Epithelial cell of esophagus (primary cell): ENCODE data around the gene PREB.
"Not testable (repeated sequence)": the region's sequence is repeated elsewhere in the genome, so short reads cannot be mapped to it uniquely, and the experiment has no call there.

Source experiments
- DNase-seq: peaks from one replicate; pipeline ENCODE4 v3.0.0; 2010; ENCODE audit warnings: low read depth
- H3K4me3 ChIP-seq: 2 replicates; pipeline ENCODE4 v1.5.1; 2011; ENCODE audit warnings: mild to moderate bottlenecking, low read length, control low read depth
- TF ChIP-seq, protein P1 (sequence below): IDR thresholded peaks from 2 replicates; pipeline ENCODE4 v1.5.1; 2011; ENCODE audit warnings: low read depth, mild to moderate bottlenecking, low read length, control low read depth, inconsistent platforms; ENCODE audit not compliant: insufficient read depth; ENCODE audit errors: missing control alignments

PREB gene, protein sequence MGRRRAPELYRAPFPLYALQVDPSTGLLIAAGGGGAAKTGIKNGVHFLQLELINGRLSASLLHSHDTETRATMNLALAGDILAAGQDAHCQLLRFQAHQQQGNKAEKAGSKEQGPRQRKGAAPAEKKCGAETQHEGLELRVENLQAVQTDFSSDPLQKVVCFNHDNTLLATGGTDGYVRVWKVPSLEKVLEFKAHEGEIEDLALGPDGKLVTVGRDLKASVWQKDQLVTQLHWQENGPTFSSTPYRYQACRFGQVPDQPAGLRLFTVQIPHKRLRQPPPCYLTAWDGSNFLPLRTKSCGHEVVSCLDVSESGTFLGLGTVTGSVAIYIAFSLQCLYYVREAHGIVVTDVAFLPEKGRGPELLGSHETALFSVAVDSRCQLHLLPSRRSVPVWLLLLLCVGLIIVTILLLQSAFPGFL

GRCh38 chr2:27133905-27134780 is at the start of gene PREB:
PREB (minus strand) TSS chr2:27134636; CDS start chr2:27134421, 215 bp downstream.
- H3K4me3 ChIP-seq: peak within 1 kb of the TSS; percentile 74
- peak; percentile 94 for DNase-seq
- TF ChIP-seq, protein P1, sequence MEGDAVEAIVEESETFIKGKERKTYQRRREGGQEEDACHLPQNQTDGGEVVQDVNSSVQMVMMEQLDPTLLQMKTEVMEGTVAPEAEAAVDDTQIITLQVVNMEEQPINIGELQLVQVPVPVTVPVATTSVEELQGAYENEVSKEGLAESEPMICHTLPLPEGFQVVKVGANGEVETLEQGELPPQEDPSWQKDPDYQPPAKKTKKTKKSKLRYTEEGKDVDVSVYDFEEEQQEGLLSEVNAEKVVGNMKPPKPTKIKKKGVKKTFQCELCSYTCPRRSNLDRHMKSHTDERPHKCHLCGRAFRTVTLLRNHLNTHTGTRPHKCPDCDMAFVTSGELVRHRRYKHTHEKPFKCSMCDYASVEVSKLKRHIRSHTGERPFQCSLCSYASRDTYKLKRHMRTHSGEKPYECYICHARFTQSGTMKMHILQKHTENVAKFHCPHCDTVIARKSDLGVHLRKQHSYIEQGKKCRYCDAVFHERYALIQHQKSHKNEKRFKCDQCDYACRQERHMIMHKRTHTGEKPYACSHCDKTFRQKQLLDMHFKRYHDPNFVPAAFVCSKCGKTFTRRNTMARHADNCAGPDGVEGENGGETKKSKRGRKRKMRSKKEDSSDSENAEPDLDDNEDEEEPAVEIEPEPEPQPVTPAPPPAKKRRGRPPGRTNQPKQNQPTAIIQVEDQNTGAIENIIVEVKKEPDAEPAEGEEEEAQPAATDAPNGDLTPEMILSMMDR: no peak

- TF ChIP-seq, protein P1: no peak
- H3K4me3 ChIP-seq: no peak overlapping the region
- DNase-seq: no peak
Measured at GRCh38 chr2:27184115-27184514, 49.7 kb upstream of the PREB start.

DNA sequence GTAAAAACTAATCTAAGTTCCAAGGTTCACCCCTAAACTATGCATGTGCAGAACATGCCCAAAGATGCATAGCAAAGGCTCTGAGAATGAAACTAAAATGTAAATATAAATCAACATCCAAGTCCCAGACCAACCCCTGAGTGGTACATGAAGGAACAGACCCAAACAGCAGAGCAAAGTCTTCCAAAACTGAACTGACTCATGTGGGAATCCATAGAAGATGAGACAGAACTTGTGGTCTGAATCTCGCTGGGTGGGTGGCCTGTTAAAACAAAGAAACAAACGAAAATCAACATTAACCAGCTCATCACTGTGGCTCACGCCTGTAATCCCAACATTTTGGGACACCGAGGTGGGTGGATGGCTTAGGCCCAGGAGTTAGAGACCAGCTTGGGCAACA is 47.9 kb upstream of the PREB start:
- DNase-seq: no peak
- TF ChIP-seq, protein P1: no peak

DNA sequence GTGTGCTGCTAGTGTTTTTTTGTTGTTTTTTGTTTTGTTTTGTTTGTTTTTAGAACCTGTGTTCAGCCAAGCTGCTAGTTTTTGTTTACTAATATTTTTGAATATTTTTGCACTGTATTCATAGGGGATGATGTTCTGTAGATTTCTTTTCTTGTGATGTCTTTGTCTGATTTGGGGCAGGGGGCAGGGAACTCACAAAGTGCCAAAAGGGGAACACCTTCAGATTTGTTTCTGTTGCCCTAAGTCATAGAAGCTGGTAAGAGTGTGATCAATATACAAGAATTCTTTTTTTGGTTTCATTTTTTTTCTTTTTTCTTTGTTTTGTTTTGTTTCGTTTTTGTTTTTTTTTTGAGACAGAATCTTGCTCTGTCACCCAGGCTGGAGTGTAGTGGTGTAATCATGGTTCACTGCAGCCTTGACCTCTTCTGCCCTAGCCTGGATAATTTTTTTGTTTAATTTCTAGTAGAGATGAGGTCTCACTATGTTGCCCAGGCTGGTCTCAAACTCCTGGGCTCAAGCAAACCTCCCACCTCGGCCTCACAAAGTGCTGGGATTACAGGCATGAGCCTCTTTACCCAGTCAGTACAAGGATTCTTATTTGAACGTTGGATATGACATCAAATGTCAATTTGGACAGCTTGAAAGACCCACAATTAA is 45.0 kb upstream of the PREB start:
- DNase-seq: no peak
- no peak overlapping the region for H3K4me3 ChIP-seq
- TF ChIP-seq, protein P1: no peak

More for the DNA sequence above, 47.9 kb upstream of the PREB start:
- no peak overlapping the region for H3K4me3 ChIP-seq

DNA sequence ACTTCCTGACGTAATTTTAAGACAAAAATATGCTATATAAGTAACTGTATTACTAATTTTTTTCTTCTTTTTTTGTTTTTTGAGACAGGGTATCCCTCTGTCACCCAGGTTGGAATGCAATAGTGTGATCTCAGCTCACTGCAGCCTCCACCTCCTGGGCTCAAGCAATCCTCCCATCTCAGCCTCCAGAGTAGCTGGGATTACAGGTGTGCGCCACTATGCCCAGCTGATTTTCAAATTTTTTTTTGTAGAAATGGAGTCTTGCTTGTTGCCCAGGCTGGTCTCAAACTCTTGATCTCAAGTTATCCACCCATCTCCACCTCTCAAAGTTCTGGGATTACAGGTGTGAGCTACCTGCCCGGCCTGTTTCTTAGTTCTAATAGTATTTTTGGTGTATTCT is 44.0 kb upstream of the PREB start:
- DNase-seq: no peak
- TF ChIP-seq, protein P1: no peak
- H3K4me3 ChIP-seq: no peak overlapping the region

DNA sequence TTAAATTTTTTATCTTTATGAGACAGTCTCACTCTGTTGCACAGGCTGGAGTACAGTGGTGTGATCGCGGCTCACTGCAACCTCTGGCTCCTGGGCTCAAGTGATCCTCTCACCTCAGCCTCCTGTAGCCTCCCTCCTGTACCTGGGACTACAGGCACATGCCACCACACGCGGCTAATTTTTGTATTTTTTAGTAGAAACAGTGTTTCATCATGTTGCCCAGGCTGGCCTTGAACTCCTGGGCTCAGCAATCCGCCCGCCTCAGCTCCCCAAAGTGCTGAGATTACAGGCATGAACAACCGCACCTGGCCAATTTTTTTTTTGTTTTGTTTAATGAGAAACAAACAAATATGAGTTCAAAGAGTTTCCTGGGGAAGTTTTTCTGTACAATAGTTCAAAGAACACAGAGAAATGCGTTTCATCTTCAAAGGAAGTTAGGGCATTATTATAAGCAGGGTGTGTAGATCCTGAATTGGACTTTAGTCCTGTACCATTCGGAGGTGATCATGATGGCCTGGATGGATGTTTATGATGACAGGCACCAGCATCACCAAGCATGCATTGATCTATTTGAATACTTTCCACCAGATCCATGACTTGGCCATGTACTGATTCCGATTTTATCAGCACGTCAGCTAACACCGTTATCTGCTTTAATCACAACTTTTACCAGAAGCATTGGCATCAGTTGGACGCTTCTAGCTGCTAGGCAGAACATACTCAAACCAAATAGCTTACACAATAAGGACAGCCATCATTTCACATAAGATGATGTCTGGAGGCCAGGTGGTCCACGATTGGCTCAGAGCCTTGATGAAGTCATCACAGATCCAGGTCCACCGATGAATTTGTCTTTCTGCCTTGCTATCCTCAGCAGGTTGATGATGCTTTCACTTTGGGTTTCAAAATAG is 43.3 kb upstream of the PREB start:
- TF ChIP-seq, protein P1: no peak
- no peak overlapping the region for H3K4me3 ChIP-seq
- DNase-seq: no peak

- H3K4me3 ChIP-seq, DNase-seq: not testable (repeated sequence)
Measured at GRCh38 chr2:27175781-27176180, 41.3 kb upstream of the PREB start.
